ENCODE data around the gene ARHGAP42.

The ARHGAP42 gene

GRCh38 chr11:100949443-100949842 is 262.4 kb downstream of the ARHGAP42 start:
- Mint-ChIP-seq H3K36me3 (ENCODE audit: low read depth) (peaks cover 32% of the 10 kb centered on the region), H3K27ac (no peak overlapping the region), H3K4me1 (no peaks in the 10 kb centered on the region), H3K9me3 (no peaks in the 10 kb centered on the region), H3K27me3 (ENCODE audit: low read depth) (no peaks in the 10 kb centered on the region), H3K4me3 (no peak overlapping the region)
- TF ChIP-seq CTCF (IDR thresholded peaks at IDR 0.05; ENCODE audit: unreplicated experiment in 3 of 3) = no peak

- H3K27me3 Mint-ChIP-seq (ENCODE audit: low read depth) = no peaks in the 10 kb centered on the region
- H3K4me1 Mint-ChIP-seq = no peaks in the 10 kb centered on the region
- H3K36me3 Mint-ChIP-seq (ENCODE audit: low read depth) = peaks cover 20% of the 10 kb centered on the region
- no peak overlapping the region for H3K4me3 Mint-ChIP-seq
- TF ChIP-seq CTCF (IDR thresholded peaks at IDR 0.05; ENCODE audit: unreplicated experiment in 3 of 3) = no peak
- no peaks in the 10 kb centered on the region for H3K9me3 Mint-ChIP-seq
- no peak overlapping the region for H3K27ac Mint-ChIP-seq
Observed at GRCh38 chr11:100955318-100955717, 268.2 kb downstream of the ARHGAP42 start.

GRCh38 chr11:100956351-100956750 is 269.3 kb downstream of the ARHGAP42 start:
- no peaks in the 10 kb centered on the region for H3K27me3 Mint-ChIP-seq (ENCODE audit: low read depth)
- H3K27ac Mint-ChIP-seq = no peak overlapping the region
- peaks cover 23% of the 10 kb centered on the region for H3K36me3 Mint-ChIP-seq (ENCODE audit: low read depth)
- no peaks in the 10 kb centered on the region for H3K9me3 Mint-ChIP-seq
- TF ChIP-seq CTCF (IDR thresholded peaks at IDR 0.05; ENCODE audit: unreplicated experiment in 3 of 3) = no peak
- no peak overlapping the region for H3K4me3 Mint-ChIP-seq
- no peaks in the 10 kb centered on the region for H3K4me1 Mint-ChIP-seq

GRCh38 chr11:100957499-100957898 is 270.4 kb downstream of the ARHGAP42 start:
- Mint-ChIP-seq H3K4me3 (no peak overlapping the region), H3K36me3 (ENCODE audit: low read depth) (peaks cover 30% of the 10 kb centered on the region), H3K27ac (no peak overlapping the region), H3K27me3 (ENCODE audit: low read depth) (no peaks in the 10 kb centered on the region), H3K9me3 (no peaks in the 10 kb centered on the region), H3K4me1 (no peaks in the 10 kb centered on the region)
- no peak for TF ChIP-seq CTCF (IDR thresholded peaks at IDR 0.05; ENCODE audit: unreplicated experiment in 3 of 3)

GRCh38 chr11:100961633-100962032 is 274.5 kb downstream of the ARHGAP42 start:
- TF ChIP-seq CTCF (IDR thresholded peaks at IDR 0.05; ENCODE audit: unreplicated experiment in 3 of 3) = no peak
- H3K27ac Mint-ChIP-seq = no peak overlapping the region
- no peaks in the 10 kb centered on the region for H3K4me1 Mint-ChIP-seq
- no peaks in the 10 kb centered on the region for H3K27me3 Mint-ChIP-seq (ENCODE audit: low read depth)
- H3K36me3 Mint-ChIP-seq (ENCODE audit: low read depth) = peaks cover 54% of the 10 kb centered on the region
- no peak overlapping the region for H3K4me3 Mint-ChIP-seq
- H3K9me3 Mint-ChIP-seq = no peaks in the 10 kb centered on the region

- TF ChIP-seq CTCF (IDR thresholded peaks at IDR 0.05; ENCODE audit: unreplicated experiment in 3 of 3) = no peak
- Mint-ChIP-seq H3K4me1 (no peaks in the 10 kb centered on the region), H3K36me3 (ENCODE audit: low read depth) (peaks cover 67% of the 10 kb centered on the region), H3K27ac (no peak overlapping the region), H3K27me3 (ENCODE audit: low read depth) (no peaks in the 10 kb centered on the region), H3K4me3 (no peak overlapping the region), H3K9me3 (peaks cover 3% of the 10 kb centered on the region)
Observed at GRCh38 chr11:100963375-100963774, 276.3 kb downstream of the ARHGAP42 start.

All from nephron (organoid).